Fibroblast of villous mesenchyme (primary cell): ENCODE measurements around the gene AKAP12. TPM values are rescaled to one million over a fixed set of nuclear protein-coding genes. Genes with fewer than 3 reads are reported as not detected.
"Not testable (repeated sequence)": the region's sequence is repeated elsewhere in the genome, so short reads cannot be mapped to it uniquely, and the experiment has no call there.

Experiments
- DNase-seq: peaks from one replicate; pipeline ENCODE4 v3.0.0-alpha.2; 2010; ENCODE audit warnings: low read depth
- H3K4me3 ChIP-seq: 2 replicates; pipeline ENCODE4 v1.5.1; 2011; ENCODE audit warnings: low read depth, mild to moderate bottlenecking, low read length
- total RNA-seq: library from RNA; depleted of rRNA; stranded (reverse); fragments of >200 nt; gene quantifications from 2 replicates; pipeline ENCODE4 v1.2.3, GENCODE V29; 2012
- TF ChIP-seq, protein P1 (sequence below): IDR thresholded peaks from 2 replicates; pipeline ENCODE4 v1.5.1; 2012; ENCODE audit warnings: low read depth, mild to moderate bottlenecking, low read length; ENCODE audit not compliant: insufficient read depth

The AKAP12 gene
- total RNA-seq, 1 donor = 123 TPM

DNA sequence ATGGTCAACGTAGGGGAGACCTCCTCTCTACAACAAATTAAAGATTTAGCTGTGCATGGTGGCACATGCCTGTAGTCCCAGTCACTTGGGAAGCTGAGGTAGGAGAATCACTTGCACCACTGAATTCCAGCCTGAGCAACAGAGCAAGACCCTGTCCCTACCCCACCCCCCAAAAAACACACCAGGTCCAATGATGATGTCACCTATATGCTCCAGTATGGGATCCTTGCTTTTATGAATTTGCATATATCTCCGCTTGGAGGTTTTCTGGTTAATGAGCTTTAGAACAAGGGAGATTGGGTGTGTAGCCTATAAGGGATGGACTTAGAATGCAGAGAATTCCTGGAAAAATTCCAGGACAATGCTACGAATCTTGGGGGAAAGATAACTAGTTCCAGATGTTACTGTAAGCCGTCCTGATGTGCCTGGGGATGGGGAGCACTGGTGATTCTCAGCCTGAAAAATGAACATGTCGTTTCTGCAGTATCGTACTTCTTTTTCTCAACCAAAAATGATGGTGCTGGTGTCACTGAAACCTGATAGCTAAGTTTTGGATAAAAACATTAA lies 90.4 kb downstream of the AKAP12 start:
- peak; percentile 95 for DNase-seq
- TF ChIP-seq, protein P1, sequence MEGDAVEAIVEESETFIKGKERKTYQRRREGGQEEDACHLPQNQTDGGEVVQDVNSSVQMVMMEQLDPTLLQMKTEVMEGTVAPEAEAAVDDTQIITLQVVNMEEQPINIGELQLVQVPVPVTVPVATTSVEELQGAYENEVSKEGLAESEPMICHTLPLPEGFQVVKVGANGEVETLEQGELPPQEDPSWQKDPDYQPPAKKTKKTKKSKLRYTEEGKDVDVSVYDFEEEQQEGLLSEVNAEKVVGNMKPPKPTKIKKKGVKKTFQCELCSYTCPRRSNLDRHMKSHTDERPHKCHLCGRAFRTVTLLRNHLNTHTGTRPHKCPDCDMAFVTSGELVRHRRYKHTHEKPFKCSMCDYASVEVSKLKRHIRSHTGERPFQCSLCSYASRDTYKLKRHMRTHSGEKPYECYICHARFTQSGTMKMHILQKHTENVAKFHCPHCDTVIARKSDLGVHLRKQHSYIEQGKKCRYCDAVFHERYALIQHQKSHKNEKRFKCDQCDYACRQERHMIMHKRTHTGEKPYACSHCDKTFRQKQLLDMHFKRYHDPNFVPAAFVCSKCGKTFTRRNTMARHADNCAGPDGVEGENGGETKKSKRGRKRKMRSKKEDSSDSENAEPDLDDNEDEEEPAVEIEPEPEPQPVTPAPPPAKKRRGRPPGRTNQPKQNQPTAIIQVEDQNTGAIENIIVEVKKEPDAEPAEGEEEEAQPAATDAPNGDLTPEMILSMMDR = no peak
- no peak overlapping the region for H3K4me3 ChIP-seq

DNA sequence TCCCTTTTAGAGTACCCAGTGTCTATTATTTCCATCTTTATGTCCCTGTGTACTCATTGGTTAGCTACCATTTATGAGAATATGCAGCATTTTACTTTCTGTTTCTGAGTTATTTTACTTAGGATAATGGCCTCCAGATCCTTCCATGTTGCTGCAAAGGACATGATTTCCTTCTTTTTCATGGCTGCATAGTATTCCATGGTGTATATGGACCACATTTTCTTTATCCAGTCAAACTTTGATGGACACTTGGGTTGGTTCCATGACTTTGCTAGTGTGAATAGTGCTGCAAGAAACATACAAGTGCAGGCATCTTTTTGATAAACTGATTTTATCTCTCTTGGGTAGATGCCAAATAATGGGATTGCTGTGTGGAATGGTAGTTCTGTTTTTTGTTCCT lies 96.2 kb downstream of the AKAP12 start:
- TF ChIP-seq, protein P1 = no peak
- no peak overlapping the region for H3K4me3 ChIP-seq
- DNase-seq = no peak

DNA sequence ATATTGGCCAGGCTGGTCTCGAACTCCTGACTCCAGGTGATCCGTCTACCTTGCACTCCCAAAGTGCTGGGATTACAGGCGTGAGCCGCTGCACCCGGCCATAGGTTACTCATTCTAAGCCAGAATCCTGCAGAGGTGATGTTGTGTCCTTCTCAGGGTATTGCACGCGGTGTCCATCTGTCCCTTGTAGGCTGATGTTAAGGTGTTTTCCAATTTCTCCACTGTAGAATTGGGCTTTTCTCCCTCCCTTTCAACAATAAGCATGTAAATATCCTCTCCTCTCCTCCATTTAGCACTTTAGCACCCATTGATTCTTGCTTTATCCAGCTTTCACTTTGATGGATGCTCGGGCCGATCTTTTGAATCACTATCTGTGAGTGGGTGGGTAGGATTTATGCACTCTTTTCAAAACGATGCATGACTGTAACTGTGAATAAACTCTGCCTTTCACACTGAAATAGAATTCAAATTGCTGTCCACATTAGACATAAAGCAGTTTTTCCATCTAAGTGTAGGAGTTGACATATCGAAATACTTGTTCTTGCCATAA lies 99.0 kb downstream of the AKAP12 start:
- no peak overlapping the region for H3K4me3 ChIP-seq
- no peak for DNase-seq
- TF ChIP-seq, protein P1 = no peak

DNA sequence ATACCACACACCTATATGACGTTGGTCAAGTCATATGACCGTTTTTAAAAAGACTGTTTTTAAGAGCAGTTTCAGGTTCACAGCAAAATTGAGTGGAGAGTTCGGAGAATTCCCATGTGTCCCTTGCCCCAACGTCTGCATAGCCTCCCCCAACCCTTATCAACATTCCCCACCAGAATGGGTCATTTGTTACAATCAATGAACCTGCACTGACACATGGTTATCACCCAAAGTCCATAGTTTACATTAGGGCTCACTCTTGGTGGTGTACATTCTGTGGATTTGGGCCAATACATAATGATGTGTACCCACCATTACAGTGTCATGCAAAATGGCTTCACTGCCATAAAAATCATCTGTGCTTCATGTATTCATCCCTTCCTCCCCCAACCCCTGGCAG lies 99.6 kb downstream of the AKAP12 start:
- TF ChIP-seq, protein P1 = no peak
- DNase-seq = no peak
- no peak overlapping the region for H3K4me3 ChIP-seq

DNA sequence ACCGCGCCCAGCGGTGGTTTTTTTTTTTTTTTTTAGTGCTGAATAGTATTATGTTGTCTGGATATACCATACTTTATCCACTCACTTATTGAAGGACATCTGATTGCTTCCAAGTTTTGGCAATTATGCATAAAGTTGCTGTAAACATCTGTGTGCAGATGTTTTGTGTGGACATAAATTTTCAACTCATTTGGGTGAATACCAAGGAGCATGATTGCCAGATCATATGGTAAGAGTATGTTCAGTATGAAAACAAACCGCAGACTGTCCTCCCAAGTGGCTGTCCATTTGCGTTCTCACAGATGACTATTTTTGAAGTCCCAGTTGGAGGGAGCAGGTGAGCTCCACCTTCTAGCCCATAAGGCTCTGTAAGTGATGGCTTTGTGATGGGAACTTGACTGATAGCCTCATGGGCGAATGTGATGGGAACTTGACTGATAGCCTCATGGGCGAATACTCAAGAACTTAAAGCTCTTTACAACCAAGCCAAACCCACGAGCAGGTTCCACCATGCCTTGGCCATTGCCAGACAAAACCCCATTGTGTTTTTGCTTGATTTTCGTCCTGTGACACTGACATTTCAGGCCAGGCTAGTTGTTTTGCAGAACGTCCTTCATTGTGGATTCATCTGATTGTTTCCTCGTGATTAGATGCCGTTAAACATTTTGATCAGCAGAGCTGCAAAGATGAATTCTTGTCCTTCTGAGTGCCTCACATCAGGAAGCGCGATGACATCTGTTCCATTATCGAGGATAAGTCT lies 100.6 kb downstream of the AKAP12 start:
- DNase-seq = no peak
- TF ChIP-seq, protein P1 = no peak
- H3K4me3 ChIP-seq = no peak overlapping the region

DNA sequence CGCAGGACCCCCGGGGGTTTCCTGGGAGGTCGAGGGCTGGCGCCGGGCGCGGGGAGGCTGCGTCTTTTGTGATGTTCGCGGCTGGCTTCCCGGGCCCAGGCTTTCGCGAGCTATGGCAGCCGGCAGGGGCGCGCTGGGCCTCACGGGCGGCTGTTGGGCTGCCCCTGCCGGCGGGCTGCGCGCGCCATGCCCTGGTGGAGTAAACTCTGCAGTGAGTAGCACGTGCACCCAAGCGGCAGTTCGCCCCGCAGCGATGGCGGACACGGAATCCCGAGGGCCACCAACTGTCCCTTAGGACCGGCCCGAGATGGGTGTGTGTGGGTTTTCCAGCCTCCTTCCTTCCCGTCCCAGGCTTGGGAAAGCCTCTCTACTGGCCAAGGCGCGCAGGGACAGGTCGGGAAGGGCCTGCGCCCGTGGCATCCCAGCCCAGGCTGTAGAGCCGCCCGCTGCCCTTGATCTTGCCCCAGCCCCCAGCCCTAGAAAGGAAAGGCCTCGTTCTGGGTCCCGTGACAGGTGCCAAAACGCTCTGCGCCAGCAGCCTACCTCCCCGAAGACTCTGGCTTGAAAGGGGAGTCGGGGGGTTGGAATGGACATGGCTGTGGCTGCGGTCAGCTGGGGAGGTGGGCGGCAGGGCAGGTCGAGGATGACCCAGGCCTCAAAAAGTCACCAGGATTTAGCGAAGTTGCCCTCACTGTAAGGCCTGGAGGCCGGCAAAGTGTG lies 101.9 kb downstream of the AKAP12 start:
- TF ChIP-seq, protein P1 = no peak
- no peak for DNase-seq

DNA sequence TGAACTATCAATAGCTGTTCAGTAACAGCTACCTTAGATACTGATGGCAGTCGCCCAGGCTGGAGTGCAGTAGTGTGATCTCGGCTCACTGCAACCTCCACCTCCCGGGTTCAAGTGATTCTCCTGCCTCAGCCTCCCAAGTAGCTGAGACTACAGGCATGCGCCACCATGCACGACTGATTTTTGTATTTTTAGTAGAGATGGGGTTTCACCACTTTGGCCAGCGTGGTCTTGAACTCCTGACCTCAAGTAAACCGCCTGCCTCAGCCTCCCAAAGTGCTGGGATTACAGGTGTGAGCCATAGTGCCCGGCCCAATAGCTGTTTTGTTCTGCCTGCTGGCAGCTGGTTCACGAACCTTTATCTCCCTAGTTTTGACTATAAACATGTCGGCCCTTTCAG lies 103.0 kb downstream of the AKAP12 start:
- not testable (repeated sequence) for H3K4me3 ChIP-seq, DNase-seq

More for the DNA sequence above, 101.9 kb downstream of the AKAP12 start:
- no peak overlapping the region for H3K4me3 ChIP-seq
